ENCODE data around the gene GMFB.

GRCh38 chr14:54440476-54440872 lies 48.3 kb downstream of the GMFB start:
- TF ChIP-seq EZH2 (IDR thresholded peaks at IDR 0.05; ENCODE audit: low read length, unreplicated experiment) = no peak
- TF ChIP-seq, protein P1, sequence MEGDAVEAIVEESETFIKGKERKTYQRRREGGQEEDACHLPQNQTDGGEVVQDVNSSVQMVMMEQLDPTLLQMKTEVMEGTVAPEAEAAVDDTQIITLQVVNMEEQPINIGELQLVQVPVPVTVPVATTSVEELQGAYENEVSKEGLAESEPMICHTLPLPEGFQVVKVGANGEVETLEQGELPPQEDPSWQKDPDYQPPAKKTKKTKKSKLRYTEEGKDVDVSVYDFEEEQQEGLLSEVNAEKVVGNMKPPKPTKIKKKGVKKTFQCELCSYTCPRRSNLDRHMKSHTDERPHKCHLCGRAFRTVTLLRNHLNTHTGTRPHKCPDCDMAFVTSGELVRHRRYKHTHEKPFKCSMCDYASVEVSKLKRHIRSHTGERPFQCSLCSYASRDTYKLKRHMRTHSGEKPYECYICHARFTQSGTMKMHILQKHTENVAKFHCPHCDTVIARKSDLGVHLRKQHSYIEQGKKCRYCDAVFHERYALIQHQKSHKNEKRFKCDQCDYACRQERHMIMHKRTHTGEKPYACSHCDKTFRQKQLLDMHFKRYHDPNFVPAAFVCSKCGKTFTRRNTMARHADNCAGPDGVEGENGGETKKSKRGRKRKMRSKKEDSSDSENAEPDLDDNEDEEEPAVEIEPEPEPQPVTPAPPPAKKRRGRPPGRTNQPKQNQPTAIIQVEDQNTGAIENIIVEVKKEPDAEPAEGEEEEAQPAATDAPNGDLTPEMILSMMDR (conservative IDR thresholded peaks at IDR 0.05; ENCODE audit: low read depth, low read length) = no peak
